ENCODE measurements around the gene C1QC.
"Not testable (repeated sequence)": the region's sequence is repeated elsewhere in the genome, so short reads cannot be mapped to it uniquely, and the experiment has no call there.

Gene C1QC

GRCh38 chr1:22650089-22650693, 6.8 kb downstream of the C1QC start:
- no peak for DNase-seq (ENCODE audit: low read depth, low spot score)

- DNase-seq (ENCODE audit: low read depth, low spot score) = no peak
Observed at GRCh38 chr1:22651941-22652856, 8.8 kb downstream of the C1QC start.

GRCh38 chr1:22652881-22653316, 9.5 kb downstream of the C1QC start, which contains the start of gene C1QB:
Gene C1QB, plus strand, starts transcription at chr1:22653236. Its CDS starts 6,227 bp downstream, at chr1:22659463.
- DNase-seq (ENCODE audit: low read depth, low spot score) = no peak

- DNase-seq (ENCODE audit: low read depth, low spot score) = no peak
Observed at GRCh38 chr1:22654692-22655091, 11.3 kb downstream of the C1QC start.

- DNase-seq (ENCODE audit: low read depth, low spot score) = no peak
Observed at GRCh38 chr1:22658385-22659163, 15.1 kb downstream of the C1QC start.

GRCh38 chr1:22660716-22661241, 17.3 kb downstream of the C1QC start:
- no peak for DNase-seq (ENCODE audit: low read depth, low spot score)

GRCh38 chr1:22661880-22662279, 18.4 kb downstream of the C1QC start:
- no peak for DNase-seq (ENCODE audit: low read depth, low spot score)

- DNase-seq (ENCODE audit: low read depth, low spot score) = no peak
Observed at GRCh38 chr1:22662318-22662717, 18.9 kb downstream of the C1QC start.

- DNase-seq (ENCODE audit: low read depth, low spot score) = no peak
Observed at GRCh38 chr1:22662986-22663408, 19.6 kb downstream of the C1QC start.

GRCh38 chr1:22665752-22666151, 22.3 kb downstream of the C1QC start:
- DNase-seq (ENCODE audit: low read depth, low spot score) = peak; percentile 7

- DNase-seq (ENCODE audit: low read depth, low spot score) = no peak
Observed at GRCh38 chr1:22666412-22666811, 23.0 kb downstream of the C1QC start.

- not testable (repeated sequence) for DNase-seq (ENCODE audit: low read depth, low spot score)
Observed at GRCh38 chr1:22668840-22669239, 25.4 kb downstream of the C1QC start.

- DNase-seq (ENCODE audit: low read depth, low spot score) = no peak
Observed at GRCh38 chr1:22670352-22670975, 27.0 kb downstream of the C1QC start.

- no peak for DNase-seq (ENCODE audit: low read depth, low spot score)
Observed at GRCh38 chr1:22671999-22672398, 28.6 kb downstream of the C1QC start.

GRCh38 chr1:22673486-22674409, 30.3 kb downstream of the C1QC start:
- DNase-seq (ENCODE audit: low read depth, low spot score) = peak; percentile 35

- DNase-seq (ENCODE audit: low read depth, low spot score) = no peak
Observed at GRCh38 chr1:22674410-22674749, 30.9 kb downstream of the C1QC start.

GRCh38 chr1:22676151-22676550, 32.7 kb downstream of the C1QC start:
- DNase-seq (ENCODE audit: low read depth, low spot score) = not testable (repeated sequence)

GRCh38 chr1:22676916-22677583, 33.6 kb downstream of the C1QC start:
- no peak for DNase-seq (ENCODE audit: low read depth, low spot score)

Data from smooth muscle cell of the brain vasculature (primary cell).